ENCODE data around the gene RPTOR. TPM values are rescaled to one million over a fixed set of nuclear protein-coding genes. Genes with fewer than 3 reads are reported as not detected.

The RPTOR gene
- total and polyA plus RNA-seq, 10 of the 15 experiments (the other 5 are each of a cell fraction or from before 2014, with no cell fraction given) = 0.18 to 32.1 (median 7.8) TPM

GRCh38 chr17:80892019-80892855 is 347.6 kb downstream of the RPTOR start (continued):
- TF ChIP-seq ETV6 (conservative IDR thresholded peaks at IDR 0.05 in 1 of 2, IDR thresholded peaks at IDR 0.05 in 1 of 2; ENCODE audit: borderline replicate concordance in 1 of 2, low read depth in 1 of 2) = peak in 1 of 2 experiments; percentile 97; a peak in 2 of 4 replicates
- no peak for TF ChIP-seq SMAD1 (IDR thresholded peaks at IDR 0.05; ENCODE audit: low read depth, partially characterized antibody)
- no peak for TF ChIP-seq ZNF274 (IDR thresholded peaks at IDR 0.05; ENCODE audit: insufficient read depth, insufficient read length)
- peak; percentile 44; the same call in 1 of the 2 replicates for TF ChIP-seq MTA2 (IDR thresholded peaks at IDR 0.05; ENCODE audit: low read depth)
- TF ChIP-seq RELB (IDR thresholded peaks at IDR 0.05; ENCODE audit: low read depth) = peak; percentile 56; the same call in 1 of the 2 replicates
- TF ChIP-seq STAT3 (IDR thresholded peaks at IDR 0.05; ENCODE audit: low read depth, low read length) = no peak
- no peak for TF ChIP-seq CHD4 (IDR thresholded peaks at IDR 0.05)
- no peak for TF ChIP-seq LARP7 (IDR thresholded peaks at IDR 0.05)
- TF ChIP-seq RAD21 (IDR thresholded peaks at IDR 0.05; ENCODE audit: insufficient read depth, low read depth, low read length) = no peak
- TF ChIP-seq HSF1 (IDR thresholded peaks at IDR 0.05; ENCODE audit: low read depth, low read length) = no peak
- 0 out of 2 replicates have a peak, but pooled peaks have one; percentile 14 for TF ChIP-seq RAD51 (IDR thresholded peaks at IDR 0.05)
- 0 out of 2 replicates have a peak, but pooled peaks have one; percentile 20 for TF ChIP-seq TAF1 (IDR thresholded peaks at IDR 0.05; ENCODE audit: borderline replicate concordance, low read depth, low read length)
- peak; percentile 15 for TF ChIP-seq MEF2B (IDR thresholded peaks at IDR 0.05; ENCODE audit: partially characterized antibody, poor library complexity, severe bottlenecking)
- TF ChIP-seq MXI1 (IDR thresholded peaks at IDR 0.05; ENCODE audit: low read depth, low read length) = peak; percentile 92
- TF ChIP-seq TCF12 (IDR thresholded peaks at IDR 0.05; ENCODE audit: low read depth, low read length) = peak; percentile 72; the same call in 1 of the 2 replicates
- TF ChIP-seq IRF4 (IDR thresholded peaks at IDR 0.05; ENCODE audit: low read depth, low read length) = peak; percentile 87
- TF ChIP-seq TARDBP (IDR thresholded peaks at IDR 0.05; ENCODE audit: borderline replicate concordance) = no peak
- TF ChIP-seq DPF2 (IDR thresholded peaks at IDR 0.05) = no peak; the same call in none of the 2 replicates
- TF ChIP-seq ASH2L (IDR thresholded peaks at IDR 0.05; ENCODE audit: borderline replicate concordance, low read depth) = no peak
- TF ChIP-seq CBFB (IDR thresholded peaks at IDR 0.05; ENCODE audit: low read depth) = peak; percentile 54; the same call in 1 of the 2 replicates
- TF ChIP-seq PAX8 (IDR thresholded peaks at IDR 0.05) = no peak
- TF ChIP-seq CEBPB (IDR thresholded peaks at IDR 0.05; ENCODE audit: borderline replicate concordance in 1 of 2, low read depth in 2 of 2, low read length in 2 of 2) = no peak
- TF ChIP-seq POLR2AphosphoS2 (IDR thresholded peaks at IDR 0.05; ENCODE audit: low read depth, low read length) = no peak
- TF ChIP-seq ELK1 (IDR thresholded peaks at IDR 0.05; ENCODE audit: low read depth, low read length) = no peak
- TF ChIP-seq NFYB (IDR thresholded peaks at IDR 0.05; ENCODE audit: insufficient read depth, low read depth, low read length) = no peak
- no peak for TF ChIP-seq WRNIP1 (IDR thresholded peaks at IDR 0.05; ENCODE audit: borderline replicate concordance, low read depth, low read length)
- no peak for TF ChIP-seq KLF5 (IDR thresholded peaks at IDR 0.05; ENCODE audit: partially characterized antibody)
- no peak for TF ChIP-seq ZNF24 (IDR thresholded peaks at IDR 0.05)
